Motor neuron (in vitro differentiated cells): ENCODE results near the gene CROCC2. TPM values are rescaled to one million over a fixed set of nuclear protein-coding genes. Genes with fewer than 3 reads are reported as not detected.

Experiments used
- ATAC-seq, 8 experiments: fragments of 200-7000 bp; cut with Tn5 transposase; replicated peaks in 6 of 8; 2 replicates each; pipeline ENCODE4 v1.8.0; 2021; ENCODE audit warnings: mild to moderate bottlenecking in 8 of 8, moderate library complexity in 8 of 8
- H3K27ac ChIP-seq, 2 donors: fragments of 250-450 bp; sonication (Bioruptor Pico); 2 replicates each; pipeline ENCODE4 v1.9.0; 2021; ENCODE audit warnings: antibody characterized with exemption in 2 of 2, mild to moderate bottlenecking in 2 of 2, moderate library complexity in 1 of 2
- H3K4me1 ChIP-seq, 2 donors: fragments of 250-450 bp; sonication (Bioruptor Pico); replicated peaks in 1 of 2; 2 replicates each; pipeline ENCODE4 v1.6.1; 2021; ENCODE audit warnings: antibody characterized with exemption in 2 of 2, mild to moderate bottlenecking in 2 of 2, moderate library complexity in 1 of 2
- H3K4me3 ChIP-seq, 5 donors: fragments of 250-450 bp; sonication (Bioruptor Pico); 2 replicates each; pipeline ENCODE4 v1.9.0; 2021; ENCODE audit warnings: antibody characterized with exemption in 5 of 5, mild to moderate bottlenecking in 5 of 5, moderate library complexity in 4 of 5
- WGBS, 10 experiments: fragments of 450-650 bp; shearing (Covaris generic); methylation state at CpG; one replicate each; pipeline ENCODE4 v1.0.0; 2022; 5-methylcytosine and 5-hydroxymethylcytosine counted together
- in situ Hi-C, 9 experiments: fragments of 400-800 bp; cut with MboI; loops; one replicate each; pipeline ENCODE4 v1.15.0; 2021; ENCODE audit warnings: low sequenced_read_pairs in 9 of 9, low pct_unique_long_range_greater_than_20kb in 2 of 9; ENCODE audit not compliant: unreplicated experiment in 9 of 9
- total RNA-seq, 8 experiments: library from RNA; unstranded; fragments of 300-600 nt; gene quantifications; 2 replicates each; pipeline versions ENCODE4 v1.2.3 to v1.2.4, GENCODE V29; 2022

The CROCC2 gene
- total RNA-seq, 8 experiments from 2014 or later = 0.29 to 3.4 (median 0.64) TPM; not detected in 2

- Histone ChIP-seq H3K4me3 (no peak overlapping the region), H3K4me1 (no peaks in the 10 kb centered on the region), H3K27ac (no peak overlapping the region)
- in situ Hi-C loops = no loop called here
- peak in 1 of 8 experiments; percentile 26 for ATAC-seq
- 6 to 83% (median 36%) methylated on average over 1 to 3 of the region's 4 CpGs; no CpG with 5 or more reads in 1 of the 10 experiments for WGBS, 10 experiments
Observed at GRCh38 chr2:240981280-240981679, 75.1 kb downstream of the CROCC2 start.

GRCh38 chr2:240981871-240982800, 76.0 kb downstream of the CROCC2 start:
- no peak overlapping the region for H3K4me3 ChIP-seq
- in situ Hi-C loops = no loop called here
- ATAC-seq = peak in 1 of 8 experiments; percentile 16
- WGBS, 10 experiments = 20 to 100% (median 62%) methylated on average over 1 to 7 of the region's 25 CpGs; no CpG with 5 or more reads in 4 of the 10 experiments
- H3K4me1 ChIP-seq = peaks cover 0 to 6% of the 10 kb centered on the region in 2 donors
- H3K27ac ChIP-seq = no peak overlapping the region

DNA sequence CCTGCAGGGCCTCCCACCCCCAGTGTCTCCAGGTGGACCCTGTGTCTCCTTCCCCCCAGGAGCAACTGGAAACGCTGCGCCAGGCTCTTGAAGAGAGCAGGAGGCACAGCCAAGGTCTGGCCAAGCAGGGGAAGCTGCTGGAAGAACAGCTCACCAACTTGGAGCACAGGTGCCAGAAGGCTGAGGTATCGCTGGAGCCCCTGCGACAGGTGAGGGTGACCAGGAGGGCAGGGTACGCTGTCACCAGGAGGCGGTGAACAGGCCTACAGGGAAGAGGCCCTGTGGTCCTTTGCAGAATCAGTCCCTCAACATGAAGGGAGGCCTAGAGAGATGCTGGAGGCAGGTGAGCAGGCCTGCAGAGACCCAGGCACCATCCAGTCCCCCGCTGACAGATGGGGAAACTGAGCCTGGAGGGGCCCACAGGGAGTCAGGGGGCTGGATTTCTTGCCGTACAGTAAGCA, 76.7 kb downstream of the CROCC2 start:
- no peak for ATAC-seq
- H3K27ac ChIP-seq = no peak overlapping the region
- no peak overlapping the region for H3K4me3 ChIP-seq
- in situ Hi-C loops = no loop called here
- H3K4me1 ChIP-seq = peaks cover 0 to 11% of the 10 kb centered on the region in 2 donors
- WGBS, 10 experiments = 80 to 82% methylated on average over 1 to 2 of the region's 8 CpGs; no CpG with 5 or more reads in 8 of the 10 experiments

DNA sequence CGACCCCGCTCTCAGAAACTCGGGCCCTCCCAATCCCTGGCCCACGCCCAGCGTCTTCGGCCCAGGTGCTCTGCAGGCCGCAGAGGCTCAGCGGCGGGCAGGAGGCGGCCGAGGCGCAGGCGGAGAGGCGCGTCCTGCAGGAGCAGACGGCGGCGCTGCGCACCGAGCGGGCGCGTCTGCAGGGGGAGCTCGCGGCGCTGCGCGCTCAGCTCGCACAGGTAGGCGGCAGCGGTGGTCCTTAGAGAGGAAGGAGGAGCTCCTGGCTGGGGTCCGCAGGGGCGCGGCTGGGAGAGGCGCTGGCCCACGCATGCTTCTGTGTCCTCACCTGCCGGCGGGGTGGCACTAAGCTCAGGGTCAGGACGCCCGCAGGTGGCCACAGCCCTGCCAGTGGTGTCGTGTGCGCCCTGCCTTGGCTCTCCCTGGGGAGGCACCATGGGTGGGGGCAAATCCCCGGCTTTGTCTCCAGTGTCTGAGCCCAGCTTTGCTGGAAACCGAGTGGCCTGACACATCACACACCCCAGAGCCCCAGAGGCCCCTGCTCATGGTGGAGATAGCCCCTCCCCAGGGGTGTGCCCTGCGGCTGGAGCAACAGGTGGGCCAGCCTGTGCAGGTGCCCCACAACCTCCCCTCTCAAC, 77.3 kb downstream of the CROCC2 start:
- in situ Hi-C loops = no loop called here
- no peak overlapping the region for H3K27ac ChIP-seq
- H3K4me3 ChIP-seq = no peak overlapping the region
- ATAC-seq = peak in 6 of 8 experiments; percentile 56 to 91 (median 85)
- 0 to 80% (median 5%) methylated on average over 3 to 20 of the region's 45 CpGs; no CpG with 5 or more reads in 5 of the 10 experiments for WGBS, 10 experiments
- H3K4me1 ChIP-seq = peaks cover 0 to 13% of the 10 kb centered on the region in 2 donors

- in situ Hi-C loops = no loop called here
- Histone ChIP-seq H3K4me3 (no peak overlapping the region), H3K4me1 (peaks cover 0 to 13% of the 10 kb centered on the region in 2 donors), H3K27ac (no peak overlapping the region)
- WGBS, 10 experiments = 60 to 80% (median 75%) methylated on average over 1 to 7 of the region's 18 CpGs; no CpG with 5 or more reads in 5 of the 10 experiments
- no peak for ATAC-seq
Observed at GRCh38 chr2:240983996-240984498, 77.9 kb downstream of the CROCC2 start.

DNA sequence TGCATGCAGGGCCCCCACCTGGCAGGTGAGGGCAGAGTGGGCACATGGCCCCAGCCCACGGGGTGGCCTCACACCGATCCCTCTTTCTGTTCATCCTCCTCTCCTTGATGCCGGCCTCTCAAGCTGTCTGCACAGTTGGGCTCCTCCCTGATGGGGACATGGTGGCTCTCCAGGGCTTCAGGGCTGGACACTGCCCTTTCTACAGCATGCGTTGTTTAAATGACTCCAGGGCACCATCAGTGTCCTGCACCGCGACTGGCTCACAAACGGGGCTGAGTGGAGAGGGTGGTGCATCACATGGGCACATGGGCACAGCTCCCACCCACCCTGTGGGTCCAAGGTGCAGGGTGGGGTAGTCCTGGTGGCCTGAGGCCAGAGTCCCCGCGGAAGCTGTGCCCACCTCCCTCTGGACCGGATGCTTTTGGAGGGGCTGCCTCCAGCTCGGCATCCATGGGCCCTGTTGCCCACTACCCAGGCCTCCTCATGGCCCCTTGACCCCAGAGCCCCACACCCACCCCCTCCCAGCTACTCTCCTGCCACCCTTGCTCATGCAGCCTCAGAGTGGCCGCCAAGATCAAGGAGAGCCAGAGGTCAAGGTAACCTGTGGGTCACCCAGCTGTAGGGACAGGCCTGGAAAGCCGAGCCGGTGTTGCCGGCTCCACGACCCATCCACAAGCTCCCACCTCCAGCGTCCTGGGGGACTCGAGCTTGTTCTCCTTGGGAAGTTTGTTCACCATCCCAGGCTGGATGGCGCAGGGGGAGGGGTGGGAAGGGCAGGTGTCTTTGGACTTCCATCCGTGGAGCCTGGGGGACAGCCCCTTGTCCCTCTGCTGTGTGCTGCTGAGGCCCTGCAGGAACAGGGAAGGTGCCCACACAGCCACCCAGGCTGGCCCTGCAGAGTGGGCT, 80.0 kb downstream of the CROCC2 start:
- no peak for ATAC-seq
- Histone ChIP-seq H3K4me3 (no peak overlapping the region), H3K4me1 (peaks cover 2 to 13% of the 10 kb centered on the region in 2 donors), H3K27ac (no peak overlapping the region)
- WGBS, 10 experiments = 70 to 100% (median 91%) methylated on average over 1 to 4 of the region's 20 CpGs; no CpG with 5 or more reads in 6 of the 10 experiments
- in situ Hi-C loops = no loop called here

GRCh38 chr2:240986787-240987411, 80.8 kb downstream of the CROCC2 start:
- Histone ChIP-seq H3K4me1 (peaks cover 10 to 20% of the 10 kb centered on the region in 2 donors), H3K4me3 (no peak overlapping the region), H3K27ac (no peak overlapping the region)
- 8 to 77% (median 40%) methylated on average over 1 to 3 of the region's 11 CpGs; no CpG with 5 or more reads in 5 of the 10 experiments for WGBS, 10 experiments
- no peak for ATAC-seq
- in situ Hi-C loops = no loop called here

DNA sequence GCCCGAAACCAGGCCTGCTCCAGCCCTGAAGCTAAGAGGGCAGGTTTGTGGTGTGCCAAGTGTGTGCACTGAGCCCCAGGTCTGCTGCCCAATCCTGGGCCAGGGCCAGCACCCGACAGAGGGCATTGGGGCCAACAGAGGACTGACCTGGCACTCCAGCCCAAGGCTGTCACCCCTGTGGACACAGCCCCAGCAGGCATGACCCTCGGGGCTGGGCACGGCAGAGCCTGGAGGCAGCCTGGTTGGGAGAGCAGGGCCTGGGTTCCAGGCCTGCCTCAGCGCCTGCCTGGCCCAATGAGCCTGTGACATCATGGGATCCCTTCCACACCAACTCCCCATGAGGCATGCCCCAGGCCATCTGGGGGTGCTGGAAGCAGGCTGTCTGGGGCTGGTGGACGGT, 81.5 kb downstream of the CROCC2 start:
- ATAC-seq = no peak
- Histone ChIP-seq H3K4me3 (no peak overlapping the region), H3K4me1 (peaks cover 14 to 23% of the 10 kb centered on the region in 2 donors), H3K27ac (no peak overlapping the region)
- in situ Hi-C loops = no loop called here
- 40 to 100% (median 60%) methylated on average over 1 to 2 of the region's 6 CpGs; no CpG with 5 or more reads in 3 of the 10 experiments for WGBS, 10 experiments

GRCh38 chr2:240988146-240988545, 82.0 kb downstream of the CROCC2 start:
- in situ Hi-C loops = no loop called here
- 46 to 60% (median 50%) methylated on average over 2 of the region's 3 CpGs; no CpG with 5 or more reads in 7 of the 10 experiments for WGBS, 10 experiments
- no peak for ATAC-seq

DNA sequence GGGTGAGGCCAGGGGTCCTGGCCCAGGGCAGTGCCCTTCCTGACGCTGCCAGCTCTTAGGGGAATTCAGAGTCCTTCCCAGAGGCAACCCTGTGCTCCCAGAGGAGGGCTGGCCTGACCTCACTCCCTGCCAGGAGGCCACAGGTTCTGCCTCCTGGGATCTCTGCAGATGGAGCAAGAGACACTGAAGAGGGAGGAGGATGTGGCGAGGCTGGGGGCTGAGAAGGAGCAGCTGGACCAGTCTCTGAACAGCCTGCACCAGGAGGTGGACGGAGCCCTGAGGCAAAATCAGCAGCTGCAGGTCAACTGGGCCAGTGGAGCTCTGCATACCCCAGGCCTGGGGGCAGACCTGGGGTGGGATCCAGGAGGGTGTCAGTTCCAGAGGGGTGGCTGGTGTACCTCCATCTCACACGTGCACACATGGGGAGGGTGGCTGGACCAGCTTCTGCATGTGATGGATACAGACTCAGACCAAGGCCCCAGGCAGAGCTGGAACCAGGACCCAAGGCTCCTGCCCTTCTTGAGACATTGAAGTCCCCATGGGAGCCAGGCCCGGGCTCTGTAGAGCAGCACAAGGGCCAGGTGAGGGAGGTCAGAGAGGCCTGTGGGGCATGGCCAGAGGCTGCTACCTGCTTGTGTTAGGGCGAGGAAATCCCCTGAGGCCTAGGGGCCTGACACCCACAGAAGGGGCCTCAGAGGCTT, 82.6 kb downstream of the CROCC2 start:
- Histone ChIP-seq H3K4me1 (peaks cover 16 to 23% of the 10 kb centered on the region in 2 donors), H3K27ac (no peak overlapping the region), H3K4me3 (no peak overlapping the region)
- no peak for ATAC-seq
- WGBS, 10 experiments = no CpG with 5 or more reads among the region's 6 CpGs
- in situ Hi-C loops = no loop called here

More at GRCh38 chr2:240988146-240988545, 82.0 kb downstream of the CROCC2 start:
- no peak overlapping the region for H3K4me3 ChIP-seq
- peaks cover 16 to 23% of the 10 kb centered on the region in 2 donors for H3K4me1 ChIP-seq
- H3K27ac ChIP-seq = no peak overlapping the region

GRCh38 chr2:240989451-240990265, 83.5 kb downstream of the CROCC2 start:
- in situ Hi-C loops = no loop called here
- H3K27ac ChIP-seq = no peak overlapping the region
- peaks cover 16 to 23% of the 10 kb centered on the region in 2 donors for H3K4me1 ChIP-seq
- 33 to 83% (median 60%) methylated on average over 1 to 7 of the region's 17 CpGs; no CpG with 5 or more reads in 5 of the 10 experiments for WGBS, 10 experiments
- ATAC-seq = peak in 3 of 8 experiments; percentile 5 to 74 (median 27)
- H3K4me3 ChIP-seq = no peak overlapping the region
